ENCODE measurements around the gene APLN.

Gene APLN

GRCh38 chrX:129599499-129599898, 55.3 kb downstream of the APLN start:
- no peak for TF ChIP-seq CTCF (IDR thresholded peaks at IDR 0.05)
- H3K36me3 ChIP-seq (ENCODE audit: control insufficient read depth, insufficient read depth, low read length), result no peaks in the 10 kb centered on the region

GRCh38 chrX:129597905-129598304, 56.9 kb downstream of the APLN start:
- H3K27ac ChIP-seq, result no peak overlapping the region
- H3K79me2 ChIP-seq, result no peaks in the 10 kb centered on the region
- H3K4me3 ChIP-seq (ENCODE audit: low read depth, low read length), result no peak overlapping the region
- no peak overlapping the region for H3K4me2 ChIP-seq (ENCODE audit: low read length)
- H3K9ac ChIP-seq, result no peak overlapping the region
- peaks cover 3% of the 10 kb centered on the region for H3K4me1 ChIP-seq
- no peak for TF ChIP-seq CTCF (IDR thresholded peaks at IDR 0.05)
- H3K36me3 ChIP-seq (ENCODE audit: control insufficient read depth, insufficient read depth, low read length), result no peaks in the 10 kb centered on the region
- H2AFZ ChIP-seq, result no peak overlapping the region
- H3K27me3 ChIP-seq (ENCODE audit: control insufficient read depth, insufficient read depth, low read length), result no peaks in the 10 kb centered on the region
- H3K9me3 ChIP-seq (ENCODE audit: control insufficient read depth, low read length), result no peaks in the 10 kb centered on the region

More at GRCh38 chrX:129599499-129599898, 55.3 kb downstream of the APLN start:
- Histone ChIP-seq H3K79me2 (no peaks in the 10 kb centered on the region), H3K27ac (no peak overlapping the region), H3K9ac (no peak overlapping the region), H3K27me3 (ENCODE audit: control insufficient read depth, insufficient read depth, low read length) (no peaks in the 10 kb centered on the region), H3K4me1 (peaks cover 3% of the 10 kb centered on the region), H3K9me3 (ENCODE audit: control insufficient read depth, low read length) (no peaks in the 10 kb centered on the region), H3K4me2 (ENCODE audit: low read length) (no peak overlapping the region), H3K4me3 (ENCODE audit: low read depth, low read length) (no peak overlapping the region), H2AFZ (no peak overlapping the region)

GRCh38 chrX:129596077-129596476, 58.7 kb downstream of the APLN start:
- Histone ChIP-seq H3K9ac (no peak overlapping the region), H3K79me2 (no peaks in the 10 kb centered on the region), H3K27me3 (ENCODE audit: control insufficient read depth, insufficient read depth, low read length) (no peaks in the 10 kb centered on the region), H3K27ac (no peak overlapping the region), H3K4me3 (ENCODE audit: low read depth, low read length) (no peak overlapping the region), H3K9me3 (ENCODE audit: control insufficient read depth, low read length) (no peaks in the 10 kb centered on the region), H3K4me2 (ENCODE audit: low read length) (no peak overlapping the region), H3K4me1 (peaks cover 3% of the 10 kb centered on the region), H3K36me3 (ENCODE audit: control insufficient read depth, insufficient read depth, low read length) (no peaks in the 10 kb centered on the region), H2AFZ (no peak overlapping the region)
- no peak for TF ChIP-seq CTCF (IDR thresholded peaks at IDR 0.05)

Data from parathyroid adenoma (tissue), 2 donors.